ENCODE results near the gene ANKS1B. TPM values are rescaled to one million over a fixed set of nuclear protein-coding genes. Genes with fewer than 3 reads are reported as not detected.

ANKS1B gene
- total and polyA plus RNA-seq, 4 donors = 0.03 to 3.4 (median 0.53) TPM

DNA sequence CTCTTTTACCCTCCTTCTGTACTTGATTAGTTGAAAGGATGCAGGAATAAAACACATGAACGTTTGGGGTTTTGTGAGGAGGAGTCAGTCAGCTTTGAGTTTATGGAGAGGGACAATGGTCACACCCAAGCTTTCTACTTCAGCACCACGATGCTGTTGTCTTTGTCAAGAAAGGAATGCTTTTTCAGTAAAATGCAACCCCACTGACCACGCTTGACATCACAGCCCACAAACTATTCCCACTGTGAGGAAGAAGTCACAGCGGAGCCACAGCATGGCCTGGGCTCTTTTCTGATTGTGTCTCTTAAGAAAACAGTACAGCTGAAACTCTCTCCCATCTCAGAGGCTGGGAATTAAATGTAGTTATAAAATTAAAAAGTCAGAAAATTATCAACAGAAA lies 1204.5 kb downstream of the ANKS1B start (continued):
- TF ChIP-seq TAF1 (conservative IDR thresholded peaks at IDR 0.05) (no peak), EGR1 (IDR thresholded peaks at IDR 0.05; ENCODE audit: low read depth in 2 of 2) (no peak), GABPA (IDR thresholded peaks at IDR 0.05 in 1 of 2, conservative IDR thresholded peaks at IDR 0.05 in 1 of 2) (no peak), HNF4A (conservative IDR thresholded peaks at IDR 0.05) (no peak)
- TF ChIP-seq, protein P1, sequence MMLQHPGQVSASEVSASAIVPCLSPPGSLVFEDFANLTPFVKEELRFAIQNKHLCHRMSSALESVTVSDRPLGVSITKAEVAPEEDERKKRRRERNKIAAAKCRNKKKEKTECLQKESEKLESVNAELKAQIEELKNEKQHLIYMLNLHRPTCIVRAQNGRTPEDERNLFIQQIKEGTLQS (IDR thresholded peaks at IDR 0.05) = no peak

DNA sequence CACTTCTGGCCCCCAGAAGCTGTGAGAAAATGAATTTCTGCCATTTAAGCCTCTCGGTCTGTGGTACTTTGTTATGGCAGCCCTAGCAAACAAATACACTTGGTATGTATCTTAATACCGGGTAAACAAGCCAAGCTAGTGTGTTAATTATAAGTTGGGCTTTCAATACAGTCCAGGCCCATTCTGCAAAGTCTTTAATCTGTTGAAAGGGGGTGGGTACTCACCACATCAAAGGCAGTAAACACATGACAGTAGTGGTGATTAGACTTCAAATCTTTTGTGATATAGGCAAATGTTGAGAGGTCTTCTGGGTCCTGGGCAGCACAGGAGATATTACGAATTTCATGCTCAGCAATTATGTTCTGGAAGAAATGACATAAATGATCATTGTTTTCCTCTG lies 1211.9 kb downstream of the ANKS1B start:
- Histone ChIP-seq H3K9me3 (ENCODE audit: control insufficient read depth in 4 of 4, low read length in 3 of 4) (no peaks in the 10 kb centered on the region), H3K9ac (ENCODE audit: low read depth in 1 of 2, low read length in 2 of 2) (no peak overlapping the region), H3K4me1 (ENCODE audit: control insufficient read depth in 4 of 4, insufficient read depth in 4 of 4, low read length in 3 of 4) (no peaks in the 10 kb centered on the region), H3K4me3 (ENCODE audit: low read depth in 1 of 3, low read length in 3 of 3) (no peak overlapping the region), H3K36me3 (ENCODE audit: control insufficient read depth in 4 of 4, insufficient read depth in 3 of 4, low read depth in 1 of 4, low read length in 3 of 4) (no peaks in the 10 kb centered on the region), H3K27me3 (ENCODE audit: control insufficient read depth in 4 of 4, insufficient read depth in 4 of 4, low read length in 3 of 4) (no peaks in the 10 kb centered on the region), H3K27ac (ENCODE audit: low read depth in 1 of 2, low read length in 2 of 2) (no peak overlapping the region)
- TF ChIP-seq RXRA (IDR thresholded peaks at IDR 0.05) (no peak), YY1 (IDR thresholded peaks at IDR 0.05) (no peak), NR2F2 (IDR thresholded peaks at IDR 0.05) (no peak), FOXA2 (IDR thresholded peaks at IDR 0.05) (no peak), JUND (IDR thresholded peaks at IDR 0.05) (no peak), GABPA (IDR thresholded peaks at IDR 0.05 in 1 of 2, conservative IDR thresholded peaks at IDR 0.05 in 1 of 2) (no peak), HNF4A (conservative IDR thresholded peaks at IDR 0.05) (no peak), FOXA1 (IDR thresholded peaks at IDR 0.05) (no peak), SP1 (IDR thresholded peaks at IDR 0.05) (no peak), RAD21 (IDR thresholded peaks at IDR 0.05) (no peak), TAF1 (conservative IDR thresholded peaks at IDR 0.05) (no peak), EGR1 (IDR thresholded peaks at IDR 0.05; ENCODE audit: low read depth in 2 of 2) (no peak)
- TF ChIP-seq, protein P2, sequence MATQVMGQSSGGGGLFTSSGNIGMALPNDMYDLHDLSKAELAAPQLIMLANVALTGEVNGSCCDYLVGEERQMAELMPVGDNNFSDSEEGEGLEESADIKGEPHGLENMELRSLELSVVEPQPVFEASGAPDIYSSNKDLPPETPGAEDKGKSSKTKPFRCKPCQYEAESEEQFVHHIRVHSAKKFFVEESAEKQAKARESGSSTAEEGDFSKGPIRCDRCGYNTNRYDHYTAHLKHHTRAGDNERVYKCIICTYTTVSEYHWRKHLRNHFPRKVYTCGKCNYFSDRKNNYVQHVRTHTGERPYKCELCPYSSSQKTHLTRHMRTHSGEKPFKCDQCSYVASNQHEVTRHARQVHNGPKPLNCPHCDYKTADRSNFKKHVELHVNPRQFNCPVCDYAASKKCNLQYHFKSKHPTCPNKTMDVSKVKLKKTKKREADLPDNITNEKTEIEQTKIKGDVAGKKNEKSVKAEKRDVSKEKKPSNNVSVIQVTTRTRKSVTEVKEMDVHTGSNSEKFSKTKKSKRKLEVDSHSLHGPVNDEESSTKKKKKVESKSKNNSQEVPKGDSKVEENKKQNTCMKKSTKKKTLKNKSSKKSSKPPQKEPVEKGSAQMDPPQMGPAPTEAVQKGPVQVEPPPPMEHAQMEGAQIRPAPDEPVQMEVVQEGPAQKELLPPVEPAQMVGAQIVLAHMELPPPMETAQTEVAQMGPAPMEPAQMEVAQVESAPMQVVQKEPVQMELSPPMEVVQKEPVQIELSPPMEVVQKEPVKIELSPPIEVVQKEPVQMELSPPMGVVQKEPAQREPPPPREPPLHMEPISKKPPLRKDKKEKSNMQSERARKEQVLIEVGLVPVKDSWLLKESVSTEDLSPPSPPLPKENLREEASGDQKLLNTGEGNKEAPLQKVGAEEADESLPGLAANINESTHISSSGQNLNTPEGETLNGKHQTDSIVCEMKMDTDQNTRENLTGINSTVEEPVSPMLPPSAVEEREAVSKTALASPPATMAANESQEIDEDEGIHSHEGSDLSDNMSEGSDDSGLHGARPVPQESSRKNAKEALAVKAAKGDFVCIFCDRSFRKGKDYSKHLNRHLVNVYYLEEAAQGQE (IDR thresholded peaks at IDR 0.05) = no peak
- TF ChIP-seq, protein P3, sequence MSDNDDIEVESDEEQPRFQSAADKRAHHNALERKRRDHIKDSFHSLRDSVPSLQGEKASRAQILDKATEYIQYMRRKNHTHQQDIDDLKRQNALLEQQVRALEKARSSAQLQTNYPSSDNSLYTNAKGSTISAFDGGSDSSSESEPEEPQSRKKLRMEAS (IDR thresholded peaks at IDR 0.05) = no peak
- TF ChIP-seq, protein P1 (IDR thresholded peaks at IDR 0.05) = no peak
- TF ChIP-seq, protein P4, sequence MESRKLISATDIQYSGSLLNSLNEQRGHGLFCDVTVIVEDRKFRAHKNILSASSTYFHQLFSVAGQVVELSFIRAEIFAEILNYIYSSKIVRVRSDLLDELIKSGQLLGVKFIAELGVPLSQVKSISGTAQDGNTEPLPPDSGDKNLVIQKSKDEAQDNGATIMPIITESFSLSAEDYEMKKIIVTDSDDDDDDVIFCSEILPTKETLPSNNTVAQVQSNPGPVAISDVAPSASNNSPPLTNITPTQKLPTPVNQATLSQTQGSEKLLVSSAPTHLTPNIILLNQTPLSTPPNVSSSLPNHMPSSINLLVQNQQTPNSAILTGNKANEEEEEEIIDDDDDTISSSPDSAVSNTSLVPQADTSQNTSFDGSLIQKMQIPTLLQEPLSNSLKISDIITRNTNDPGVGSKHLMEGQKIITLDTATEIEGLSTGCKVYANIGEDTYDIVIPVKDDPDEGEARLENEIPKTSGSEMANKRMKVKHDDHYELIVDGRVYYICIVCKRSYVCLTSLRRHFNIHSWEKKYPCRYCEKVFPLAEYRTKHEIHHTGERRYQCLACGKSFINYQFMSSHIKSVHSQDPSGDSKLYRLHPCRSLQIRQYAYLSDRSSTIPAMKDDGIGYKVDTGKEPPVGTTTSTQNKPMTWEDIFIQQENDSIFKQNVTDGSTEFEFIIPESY (IDR thresholded peaks at IDR 0.05) = no peak
- WGBS = 92% methylated on average over 3 of the region's 3 CpGs
- no peak for DNase-seq (ENCODE audit: low spot score)
